Upper lobe of left lung (tissue), 6 donors: Measurements from ENCODE around the gene MAPKBP1. TPM values are rescaled to one million over a fixed set of nuclear protein-coding genes. Genes with fewer than 3 reads are reported as not detected.

Experiments used
- ATAC-seq, 2 donors: fragments of 200-7000 bp; cut with Tn5 transposase; one replicate each; pipeline ENCODE4 v1.9.1; 2022; ENCODE audit warnings: mild to moderate bottlenecking in 2 of 2, moderate library complexity in 2 of 2; ENCODE audit not compliant: low FRiP score in 2 of 2
- DNase-seq, 2 donors: peaks; one replicate each; pipeline ENCODE4 v3.0.0-alpha.2; 2019 to 2020
- H3K27ac ChIP-seq, 4 donors: fragments of 200-600 bp; sonication (generic); one replicate each; pipeline ENCODE4 v1.5.1; 2016 to 2019
- H3K27me3 ChIP-seq, 4 donors: fragments of 200-600 bp; sonication (generic); one replicate each; pipeline ENCODE4 v1.5.1; 2017 to 2019
- H3K36me3 ChIP-seq, 4 donors: fragments of 200-600 bp; sonication (generic); one replicate each; pipeline ENCODE4 v1.5.1; 2016 to 2019
- H3K4me1 ChIP-seq, 4 donors: fragments of 200-600 bp; sonication (generic); one replicate each; pipeline ENCODE4 v1.5.1; 2018 to 2019
- H3K4me3 ChIP-seq, 4 donors: fragments of 200-600 bp; sonication (generic); one replicate each; pipeline ENCODE4 v1.5.1; 2017 to 2019; ENCODE audit warnings: mild to moderate bottlenecking in 2 of 4, moderate library complexity in 1 of 4
- H3K9me3 ChIP-seq, 4 donors: fragments of 200-600 bp; sonication (generic); one replicate each; pipeline ENCODE4 v1.5.1; 2018 to 2019
- EP300 ChIP-seq, 4 donors: sonication (generic); formaldehyde crosslinking; IDR thresholded peaks; one replicate each; pipeline ENCODE4 v1.5.1; 2017; ENCODE audit warnings: antibody characterized with exemption in 4 of 4, control low read depth in 2 of 4
- POLR2A ChIP-seq, 4 donors: fragments of 450-650 bp; IDR thresholded peaks; one replicate each; pipeline ENCODE4 v1.5.1; 2016 to 2017; ENCODE audit warnings: antibody characterized with exemption in 4 of 4, mild to moderate bottlenecking in 2 of 4
- POLR2AphosphoS5 ChIP-seq, 2 donors: sonication (generic); formaldehyde crosslinking; IDR thresholded peaks; one replicate each; pipeline ENCODE4 v1.5.1; 2017; ENCODE audit warnings: antibody characterized with exemption in 2 of 2
- WGBS, 2 donors: methylation state at CpG; one replicate each; pipeline ENCODE4 v1.1.5; 2017 to 2018; 5-methylcytosine and 5-hydroxymethylcytosine counted together
- total RNA-seq, 6 donors: library from RNA; depleted of rRNA in 4 of 6; stranded (reverse); fragments of >200 nt in 4 of 6; gene quantifications; one replicate each; pipeline versions ENCODE4 v1.1.0 to v1.2.1, GENCODE V29; 2016 to 2021
- TF ChIP-seq, protein P1 (sequence below), 6 experiments: fragments of 450-650 bp in 4 of 6; fragments of 200-600 bp in 2 of 6; sonication (generic) in 2 of 6; IDR thresholded peaks; one replicate each; pipeline ENCODE4 v1.5.1; 2016 to 2019; ENCODE audit warnings: antibody characterized with exemption in 6 of 6
- donor health status: DM: no; HTN: no; CAD: no; lungs with moderate emphysema.
- donor health status: DM: no; HTN: yes; CAD: no; lungs with severe emphysema.

MAPKBP1 gene
- total RNA-seq, 6 donors from 2014 or later = 12.8 to 83.8 (median 26.8) TPM

DNA sequence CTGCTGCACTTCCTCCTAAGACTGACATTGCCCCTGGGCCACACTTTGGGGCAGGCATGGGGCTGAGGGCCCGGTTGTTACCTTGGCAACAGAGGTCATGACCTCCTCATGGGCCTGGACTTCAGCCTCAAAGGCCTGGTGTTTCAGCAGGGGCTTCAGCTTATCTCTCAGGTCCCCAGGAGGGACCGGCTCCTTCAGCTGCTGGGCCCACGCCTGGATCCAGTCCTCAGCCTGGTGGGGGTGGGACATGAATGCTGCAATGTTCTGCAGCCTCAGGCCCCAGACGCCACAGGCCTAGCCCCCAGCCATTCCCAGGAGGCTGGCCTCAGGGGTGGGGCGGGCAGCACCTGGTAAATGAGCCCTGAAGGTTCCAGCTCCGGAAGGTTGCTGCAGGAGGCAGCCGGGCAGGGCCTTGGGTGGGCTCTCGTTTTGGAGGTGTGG is 92.0 kb downstream of the MAPKBP1 start:
- DNase-seq (peak in 1 of 2 donors; percentile 55), ATAC-seq (no peak)
- Histone ChIP-seq H3K4me1 (no peaks in the 10 kb centered on the region), H3K9me3 (no peaks in the 10 kb centered on the region), H3K27ac (no peak overlapping the region), H3K36me3 (no peaks in the 10 kb centered on the region), H3K27me3 (no peaks in the 10 kb centered on the region), H3K4me3 (no peak overlapping the region)
- 84 to 100% methylated on average over 2 to 7 of the region's 8 CpGs for WGBS, 2 donors
- no peak for TF ChIP-seq POLR2AphosphoS5 (IDR thresholded peaks at IDR 0.05)

DNA sequence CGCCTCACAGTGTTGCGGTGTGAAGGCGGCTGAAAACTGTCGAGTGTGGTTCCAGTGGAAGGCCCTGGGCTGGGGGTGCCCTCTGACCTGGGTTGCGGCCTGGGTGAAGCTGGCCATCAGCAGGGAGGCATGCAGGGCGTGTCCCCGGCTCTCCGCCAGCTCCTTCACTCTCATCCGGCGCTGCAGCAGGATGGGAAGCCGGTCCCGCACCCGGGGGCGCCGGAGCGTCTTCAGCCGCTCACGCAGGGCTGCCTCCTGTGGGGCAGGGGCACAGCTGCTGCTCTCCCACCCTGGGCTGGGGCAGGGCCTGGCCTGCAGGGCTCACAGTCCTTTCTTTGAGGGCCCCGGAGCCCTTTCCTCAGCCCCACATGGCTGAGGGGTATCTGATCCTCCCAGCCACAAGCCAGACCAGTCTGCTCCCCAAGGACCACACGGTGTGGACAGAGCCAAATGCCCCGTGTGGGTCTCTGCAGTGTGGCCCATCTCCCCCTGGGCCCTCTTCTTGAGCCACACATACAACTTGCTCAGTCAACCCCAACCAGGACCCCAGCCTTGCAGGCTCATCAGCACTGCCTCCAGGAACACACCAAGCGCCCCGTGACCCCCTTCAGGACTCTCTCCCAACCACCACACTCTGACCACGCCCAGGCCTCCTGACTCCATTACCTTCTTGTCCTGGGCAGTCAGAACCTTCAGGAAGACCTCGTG is 92.7 kb downstream of the MAPKBP1 start:
- no peaks in the 10 kb centered on the region for H3K27me3 ChIP-seq
- no peaks in the 10 kb centered on the region for H3K36me3 ChIP-seq
- H3K27ac ChIP-seq = no peak overlapping the region
- peak in 1 of 2 donors; percentile 80 for DNase-seq
- H3K9me3 ChIP-seq = no peaks in the 10 kb centered on the region
- no peak for TF ChIP-seq POLR2A (IDR thresholded peaks at IDR 0.05)
- no peak for TF ChIP-seq EP300 (IDR thresholded peaks at IDR 0.05)
- TF ChIP-seq, protein P1, sequence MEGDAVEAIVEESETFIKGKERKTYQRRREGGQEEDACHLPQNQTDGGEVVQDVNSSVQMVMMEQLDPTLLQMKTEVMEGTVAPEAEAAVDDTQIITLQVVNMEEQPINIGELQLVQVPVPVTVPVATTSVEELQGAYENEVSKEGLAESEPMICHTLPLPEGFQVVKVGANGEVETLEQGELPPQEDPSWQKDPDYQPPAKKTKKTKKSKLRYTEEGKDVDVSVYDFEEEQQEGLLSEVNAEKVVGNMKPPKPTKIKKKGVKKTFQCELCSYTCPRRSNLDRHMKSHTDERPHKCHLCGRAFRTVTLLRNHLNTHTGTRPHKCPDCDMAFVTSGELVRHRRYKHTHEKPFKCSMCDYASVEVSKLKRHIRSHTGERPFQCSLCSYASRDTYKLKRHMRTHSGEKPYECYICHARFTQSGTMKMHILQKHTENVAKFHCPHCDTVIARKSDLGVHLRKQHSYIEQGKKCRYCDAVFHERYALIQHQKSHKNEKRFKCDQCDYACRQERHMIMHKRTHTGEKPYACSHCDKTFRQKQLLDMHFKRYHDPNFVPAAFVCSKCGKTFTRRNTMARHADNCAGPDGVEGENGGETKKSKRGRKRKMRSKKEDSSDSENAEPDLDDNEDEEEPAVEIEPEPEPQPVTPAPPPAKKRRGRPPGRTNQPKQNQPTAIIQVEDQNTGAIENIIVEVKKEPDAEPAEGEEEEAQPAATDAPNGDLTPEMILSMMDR (IDR thresholded peaks at IDR 0.05) = no peak
- TF ChIP-seq POLR2AphosphoS5 (IDR thresholded peaks at IDR 0.05) = no peak
- H3K4me3 ChIP-seq = no peak overlapping the region
- no peaks in the 10 kb centered on the region for H3K4me1 ChIP-seq
- 87 to 91% methylated on average over 20 to 25 of the region's 25 CpGs for WGBS, 2 donors
- no peak for ATAC-seq

DNA sequence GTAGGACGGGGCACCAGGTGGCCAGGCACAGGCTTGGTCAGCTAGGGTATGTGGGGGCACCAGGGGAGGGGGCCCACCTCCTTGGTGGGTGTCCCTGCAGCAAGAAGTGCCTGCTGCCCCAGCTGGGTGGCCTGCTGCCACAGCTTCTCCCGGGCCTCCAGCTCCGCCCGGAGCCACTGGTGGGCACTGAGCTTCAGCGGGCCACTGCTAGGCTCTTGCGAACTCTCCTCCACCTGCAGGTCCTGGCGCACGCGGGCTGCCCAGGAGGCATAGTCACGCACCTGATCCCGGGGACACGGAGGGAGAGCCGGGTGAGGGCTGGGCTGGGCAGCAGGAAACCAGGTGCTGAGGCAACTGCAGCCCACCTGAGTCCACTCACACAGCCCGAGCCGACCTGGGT is 94.0 kb downstream of the MAPKBP1 start:
- TF ChIP-seq, protein P1 (IDR thresholded peaks at IDR 0.05) = no peak
- TF ChIP-seq EP300 (IDR thresholded peaks at IDR 0.05) (no peak), POLR2A (IDR thresholded peaks at IDR 0.05) (no peak), POLR2AphosphoS5 (IDR thresholded peaks at IDR 0.05) (no peak)
- no peak overlapping the region for H3K27ac ChIP-seq
- no peaks in the 10 kb centered on the region for H3K36me3 ChIP-seq

DNA sequence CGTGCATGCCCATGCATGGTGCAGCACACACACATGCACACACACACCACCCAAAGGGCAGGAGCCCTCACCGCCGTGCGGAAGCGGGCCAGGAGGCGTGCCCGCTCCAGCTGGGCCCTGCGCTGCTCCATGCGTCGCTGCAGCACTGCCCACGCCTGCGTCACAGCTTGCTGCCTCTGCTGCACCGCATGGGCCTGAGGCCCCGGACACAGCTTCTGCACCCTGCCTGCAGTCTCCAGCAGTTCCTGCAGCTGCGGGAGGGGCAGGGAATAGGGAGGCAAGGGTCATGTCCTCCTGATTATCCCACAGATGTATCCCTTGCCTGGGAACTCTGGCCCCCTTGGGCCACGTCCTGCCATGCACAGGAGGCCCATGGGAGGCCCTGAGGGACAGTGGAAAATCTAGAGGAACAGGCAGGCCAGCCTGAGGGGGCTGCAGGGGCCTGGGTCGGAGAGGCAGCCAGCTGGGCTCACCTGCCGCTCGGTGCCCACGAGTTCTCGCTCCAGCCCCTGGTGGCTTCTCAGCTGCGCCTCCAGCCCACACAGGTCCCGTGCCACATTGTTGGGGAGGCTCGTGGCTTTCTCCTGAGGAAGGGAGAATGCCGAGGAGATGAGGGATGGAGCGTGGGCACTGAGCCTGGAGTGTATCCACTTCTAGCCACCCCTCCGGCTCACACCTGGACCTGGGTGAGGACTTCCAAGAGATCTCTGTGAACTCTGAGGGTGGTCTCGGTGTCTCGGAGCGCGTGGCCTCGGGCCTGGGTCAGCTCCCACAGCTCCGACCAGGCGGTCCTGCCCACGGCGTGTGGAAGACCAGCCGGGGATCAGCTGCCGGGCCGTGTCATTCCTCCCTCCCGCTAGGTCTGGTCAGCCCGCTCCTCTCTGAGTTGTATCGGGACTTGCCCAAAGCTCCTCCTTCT is 95.7 kb downstream of the MAPKBP1 start:
- no peaks in the 10 kb centered on the region for H3K9me3 ChIP-seq
- H3K4me3 ChIP-seq = no peak overlapping the region
- H3K27me3 ChIP-seq = no peaks in the 10 kb centered on the region
- no peaks in the 10 kb centered on the region for H3K36me3 ChIP-seq
- TF ChIP-seq, protein P1 (IDR thresholded peaks at IDR 0.05) = no peak
- no peak for TF ChIP-seq POLR2A (IDR thresholded peaks at IDR 0.05)
- no peak for TF ChIP-seq EP300 (IDR thresholded peaks at IDR 0.05)
- TF ChIP-seq POLR2AphosphoS5 (IDR thresholded peaks at IDR 0.05) = no peak
- no peak overlapping the region for H3K27ac ChIP-seq
- ATAC-seq = no peak
- WGBS, 2 donors = 88 to 91% methylated on average over 22 to 35 of the region's 42 CpGs
- H3K4me1 ChIP-seq = no peaks in the 10 kb centered on the region
- DNase-seq = peak in 1 of 2 donors; percentile 78

More for the DNA sequence above, 94.0 kb downstream of the MAPKBP1 start:
- WGBS, 2 donors = 95 to 100% methylated on average over 1 to 15 of the region's 15 CpGs
- Histone ChIP-seq H3K27me3 (no peaks in the 10 kb centered on the region), H3K4me1 (no peaks in the 10 kb centered on the region), H3K9me3 (no peaks in the 10 kb centered on the region), H3K4me3 (no peak overlapping the region)
- peak in 1 of 2 donors; percentile 77 for DNase-seq
- no peak for ATAC-seq

DNA sequence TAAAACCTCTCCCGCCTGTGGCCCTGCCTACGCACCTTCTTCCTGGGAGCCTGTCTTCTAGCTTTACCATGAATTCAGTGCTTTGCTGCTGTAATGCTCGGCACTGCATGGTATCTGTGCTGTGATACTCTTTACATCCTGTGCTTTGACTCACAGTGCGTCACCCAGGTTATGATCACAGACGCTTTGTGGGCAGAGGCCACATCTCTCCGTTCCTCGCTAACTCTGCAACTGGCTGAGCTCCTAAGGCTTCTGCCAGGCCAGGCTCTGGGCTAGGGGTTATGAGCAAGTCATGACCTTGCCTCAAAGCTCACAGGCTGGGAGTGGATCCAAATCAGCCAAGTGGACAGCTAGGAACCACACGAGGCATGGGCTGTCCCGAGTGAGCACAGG is 96.4 kb downstream of the MAPKBP1 start:
- Histone ChIP-seq H3K36me3 (no peaks in the 10 kb centered on the region), H3K9me3 (no peaks in the 10 kb centered on the region), H3K4me3 (no peak overlapping the region), H3K27ac (no peak overlapping the region), H3K4me1 (no peaks in the 10 kb centered on the region), H3K27me3 (no peaks in the 10 kb centered on the region)
- ATAC-seq (no peak), DNase-seq (no peak)
- WGBS, 2 donors = 83 to 86% methylated on average over 7 to 9 of the region's 9 CpGs
- TF ChIP-seq POLR2AphosphoS5 (IDR thresholded peaks at IDR 0.05) (no peak), EP300 (IDR thresholded peaks at IDR 0.05) (no peak), POLR2A (IDR thresholded peaks at IDR 0.05) (no peak)
- TF ChIP-seq, protein P1 (IDR thresholded peaks at IDR 0.05) = no peak
